Measurements from ENCODE around the gene SYT3. TPM values are rescaled to one million over a fixed set of nuclear protein-coding genes. Genes with fewer than 3 reads are reported as not detected.

The SYT3 gene
- total RNA-seq, 1 donor from 2014 or later: 0.22 TPM

DNA sequence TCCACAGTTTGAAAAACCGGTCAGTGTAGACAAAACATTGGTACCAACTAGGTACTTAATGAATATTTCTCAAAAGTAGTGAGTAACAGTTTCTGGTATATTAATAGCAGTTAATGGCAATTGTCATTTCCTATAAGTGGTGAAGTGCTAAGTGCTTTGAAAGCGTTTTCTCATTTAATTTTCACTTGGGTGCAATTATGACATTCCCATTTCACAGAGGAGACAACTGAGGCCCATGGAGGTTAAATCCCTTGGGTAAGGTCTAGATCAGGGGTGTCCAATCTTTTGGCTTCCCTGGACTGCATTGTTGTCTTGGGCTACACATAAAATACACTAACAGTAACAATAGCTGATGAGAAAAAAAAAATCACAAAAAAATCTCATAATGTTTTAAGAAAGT is 687 bp upstream of the SYT3 start:
- Histone ChIP-seq H3K27ac (replicated peaks) (no peak overlapping the region), H3K36me3 (no peaks in the 10 kb centered on the region), H3K4me1 (peaks cover 9% of the 10 kb centered on the region), H3K4me3 (peak overlapping the region; percentile 70), H3K27me3 (ENCODE audit: low read depth) (peaks cover 100% of the 10 kb centered on the region), H3K9me3 (replicated peaks) (peaks cover 3% of the 10 kb centered on the region)
- no peak for TF ChIP-seq CTCF (IDR thresholded peaks at IDR 0.05; ENCODE audit: borderline replicate concordance)
- intact Hi-C loops (cut with micrococcal nuclease): no loop called here
- no peak for DNase-seq

DNA sequence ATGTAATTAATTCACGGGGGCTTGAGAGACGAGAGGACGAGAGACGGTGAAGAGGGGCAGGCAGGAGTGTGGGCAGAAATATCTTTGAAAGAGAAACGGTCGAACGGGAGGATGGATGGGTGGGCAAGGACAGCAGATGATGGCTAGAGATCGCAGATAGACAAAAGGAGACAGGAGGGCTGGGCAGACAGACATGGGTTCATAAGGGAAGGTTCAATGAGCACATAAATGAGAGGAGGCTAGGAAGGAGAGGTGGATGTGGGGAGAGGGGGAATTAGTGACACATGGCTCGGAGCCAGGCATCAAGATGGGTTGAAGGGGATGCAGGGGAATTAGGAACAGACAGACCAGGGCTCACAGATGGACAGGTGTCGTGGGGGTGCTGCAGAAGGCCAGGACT is 1.1 kb downstream of the SYT3 start:
- peaks cover 9% of the 10 kb centered on the region for H3K4me1 ChIP-seq
- H3K4me3 ChIP-seq: peak overlapping the region; percentile 70
- no peak for TF ChIP-seq CTCF (IDR thresholded peaks at IDR 0.05; ENCODE audit: borderline replicate concordance)
- H3K9me3 ChIP-seq (replicated peaks): peaks cover 21% of the 10 kb centered on the region
- H3K27me3 ChIP-seq (ENCODE audit: low read depth): peaks cover 89% of the 10 kb centered on the region
- no peak overlapping the region for H3K27ac ChIP-seq (replicated peaks)
- no peak for DNase-seq
- H3K36me3 ChIP-seq: peaks cover 6% of the 10 kb centered on the region
- intact Hi-C loops (cut with micrococcal nuclease): no loop called here

- no peak for TF ChIP-seq CTCF (IDR thresholded peaks at IDR 0.05; ENCODE audit: borderline replicate concordance)
- Histone ChIP-seq H3K4me1 (peaks cover 9% of the 10 kb centered on the region), H3K36me3 (peaks cover 7% of the 10 kb centered on the region), H3K27ac (replicated peaks) (no peak overlapping the region), H3K9me3 (replicated peaks) (peaks cover 33% of the 10 kb centered on the region), H3K27me3 (ENCODE audit: low read depth) (peaks cover 81% of the 10 kb centered on the region), H3K4me3 (no peak overlapping the region)
- intact Hi-C loops (cut with micrococcal nuclease): no loop called here
- DNase-seq: no peak
Measured at GRCh38 chr19:50636317-50637085, 3.2 kb downstream of the SYT3 start.

DNA sequence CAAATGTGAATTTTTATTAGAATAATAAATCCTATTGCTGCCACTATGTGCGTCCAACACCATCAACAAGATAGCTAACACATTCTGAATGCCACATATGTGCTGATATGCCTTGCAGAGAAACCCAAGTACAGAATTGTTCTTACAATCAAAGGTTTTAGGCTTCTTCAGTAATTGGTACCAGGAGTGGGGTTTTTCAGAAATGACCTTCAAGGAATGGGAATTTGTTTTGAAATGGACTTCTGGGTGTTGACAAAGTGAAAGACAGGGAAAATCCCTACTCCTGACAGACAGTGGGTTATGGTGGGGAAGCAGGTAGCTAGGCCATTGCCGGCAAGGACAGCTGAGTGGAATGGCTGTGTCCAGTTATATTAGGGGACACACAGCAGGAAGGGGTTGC is 5.7 kb downstream of the SYT3 start:
- Histone ChIP-seq H3K9me3 (replicated peaks) (peaks cover 33% of the 10 kb centered on the region), H3K4me1 (peaks cover 2% of the 10 kb centered on the region), H3K27ac (replicated peaks) (no peak overlapping the region), H3K36me3 (peaks cover 7% of the 10 kb centered on the region), H3K4me3 (no peak overlapping the region), H3K27me3 (ENCODE audit: low read depth) (peaks cover 73% of the 10 kb centered on the region)
- TF ChIP-seq CTCF (IDR thresholded peaks at IDR 0.05; ENCODE audit: borderline replicate concordance): no peak
- no peak for DNase-seq
- intact Hi-C loops (cut with micrococcal nuclease): no loop called here

DNA sequence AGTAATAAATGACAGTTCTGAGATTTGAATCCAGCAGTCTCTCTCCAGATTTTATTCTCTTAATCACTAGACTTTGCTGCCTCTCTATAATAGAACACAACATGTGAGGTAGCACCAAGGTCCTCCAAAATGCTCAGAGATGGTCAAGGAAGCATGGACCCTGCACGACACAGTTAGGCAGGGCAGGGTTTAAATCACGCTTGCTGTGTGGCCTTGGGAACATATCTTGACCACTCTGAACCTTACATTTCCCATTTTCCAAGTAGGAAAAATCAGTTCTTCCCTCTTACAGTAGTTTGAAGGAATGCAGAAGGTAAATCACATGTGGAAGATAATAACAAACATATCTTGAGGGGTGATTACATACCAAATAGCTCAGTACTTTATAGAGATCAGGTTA is 6.3 kb downstream of the SYT3 start:
- DNase-seq: no peak
- Histone ChIP-seq H3K27me3 (ENCODE audit: low read depth) (peaks cover 70% of the 10 kb centered on the region), H3K27ac (replicated peaks) (no peak overlapping the region), H3K4me3 (no peak overlapping the region), H3K36me3 (peaks cover 7% of the 10 kb centered on the region), H3K4me1 (no peaks in the 10 kb centered on the region), H3K9me3 (replicated peaks) (peaks cover 33% of the 10 kb centered on the region)
- no peak for TF ChIP-seq CTCF (IDR thresholded peaks at IDR 0.05; ENCODE audit: borderline replicate concordance)
- intact Hi-C loops (cut with micrococcal nuclease): no loop called here
